ENCODE measurements around the gene LRP1.

Gene LRP1

GRCh38 chr12:57229046-57229633, 100.9 kb downstream of the LRP1 start:
- DNase-seq: no peak

- DNase-seq: peak; percentile 89
Observed at GRCh38 chr12:57229634-57230380, 101.5 kb downstream of the LRP1 start, which contains the start of gene SHMT2. SHMT2 (plus strand) TSS chr12:57229711; CDS start chr12:57229779, 68 bp downstream.

DNA sequence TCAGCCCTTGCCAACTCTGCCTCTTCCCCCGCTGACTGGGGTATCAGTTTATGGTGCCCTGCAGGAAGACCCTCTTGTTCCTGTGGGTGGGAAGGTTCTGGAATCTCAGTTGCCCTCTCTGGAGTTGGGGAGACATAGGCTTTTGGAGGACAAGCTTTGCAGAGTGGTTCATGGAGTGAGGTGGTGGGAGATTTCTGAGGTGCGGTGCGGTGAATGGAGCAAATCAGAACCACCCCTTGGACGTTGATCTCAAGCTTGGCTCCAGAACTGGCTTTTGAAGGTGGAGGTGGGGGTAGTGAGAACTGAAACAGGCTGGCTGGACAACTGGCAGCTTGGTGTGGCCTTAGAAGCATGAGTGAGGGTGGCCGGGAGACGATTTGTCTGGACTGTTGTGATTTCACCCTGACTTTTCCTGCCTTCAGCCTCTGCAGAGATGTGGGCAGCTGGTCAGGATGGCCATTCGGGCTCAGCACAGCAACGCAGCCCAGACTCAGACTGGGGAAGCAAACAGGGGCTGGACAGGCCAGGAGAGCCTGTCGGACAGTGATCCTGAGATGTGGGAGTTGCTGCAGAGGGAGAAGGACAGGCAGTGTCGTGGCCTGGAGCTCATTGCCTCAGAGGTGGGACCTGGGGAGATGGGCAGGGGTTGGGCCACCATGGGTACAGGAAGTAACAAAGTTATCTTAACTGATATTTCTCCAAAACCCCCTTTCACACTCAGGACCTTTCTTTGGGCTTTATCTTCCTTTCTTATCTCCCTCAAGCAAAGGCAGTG, 102.3 kb downstream of the LRP1 start:
- DNase-seq: no peak

DNA sequence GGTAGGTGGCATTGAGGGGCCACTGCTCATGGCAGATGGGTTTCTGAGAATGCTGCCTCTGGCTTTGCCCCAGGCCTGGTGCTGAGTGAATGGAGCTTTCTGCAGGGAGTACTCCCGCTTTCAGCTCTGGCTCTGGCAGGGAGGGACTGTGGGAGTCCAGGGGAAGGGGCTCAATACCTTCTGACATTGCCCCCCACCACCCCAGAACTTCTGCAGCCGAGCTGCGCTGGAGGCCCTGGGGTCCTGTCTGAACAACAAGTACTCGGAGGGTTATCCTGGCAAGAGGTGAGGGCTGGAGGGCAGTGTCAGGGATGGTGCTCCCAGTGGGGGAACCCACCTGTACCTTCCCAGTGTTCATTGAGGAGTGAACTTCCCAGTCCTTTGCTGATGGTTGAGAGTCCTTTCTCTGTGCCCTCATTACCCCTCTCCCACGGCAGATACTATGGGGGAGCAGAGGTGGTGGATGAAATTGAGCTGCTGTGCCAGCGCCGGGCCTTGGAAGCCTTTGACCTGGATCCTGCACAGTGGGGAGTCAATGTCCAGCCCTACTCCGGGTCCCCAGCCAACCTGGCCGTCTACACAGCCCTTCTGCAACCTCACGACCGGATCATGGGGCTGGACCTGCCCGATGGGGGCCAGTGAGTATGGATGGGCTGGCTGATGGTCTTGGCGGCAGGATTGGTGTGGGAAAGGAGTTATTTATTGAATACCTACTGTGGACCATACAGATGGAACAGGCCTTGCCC, 103.2 kb downstream of the LRP1 start:
- DNase-seq: no peak

DNA sequence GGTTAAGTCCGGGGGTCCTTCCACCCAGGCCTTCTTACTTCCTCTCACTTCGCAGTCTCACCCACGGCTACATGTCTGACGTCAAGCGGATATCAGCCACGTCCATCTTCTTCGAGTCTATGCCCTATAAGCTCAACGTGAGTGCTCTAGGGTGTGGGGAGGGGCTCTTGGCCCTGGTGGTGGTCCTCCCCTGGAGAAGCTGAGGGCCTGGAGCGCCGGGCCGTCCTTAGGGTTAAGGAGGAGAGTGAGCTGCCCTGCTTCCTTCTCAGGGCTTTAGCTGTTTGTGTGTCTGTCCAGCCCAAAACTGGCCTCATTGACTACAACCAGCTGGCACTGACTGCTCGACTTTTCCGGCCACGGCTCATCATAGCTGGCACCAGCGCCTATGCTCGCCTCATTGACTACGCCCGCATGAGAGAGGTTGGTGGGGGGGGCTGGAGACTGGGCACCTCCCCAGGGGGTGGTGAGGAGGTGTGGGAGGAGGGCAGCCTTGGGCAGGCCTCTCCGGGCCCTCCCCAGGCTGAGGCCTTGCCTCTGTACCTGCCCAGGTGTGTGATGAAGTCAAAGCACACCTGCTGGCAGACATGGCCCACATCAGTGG, 104.0 kb downstream of the LRP1 start:
- no peak for DNase-seq

DNA sequence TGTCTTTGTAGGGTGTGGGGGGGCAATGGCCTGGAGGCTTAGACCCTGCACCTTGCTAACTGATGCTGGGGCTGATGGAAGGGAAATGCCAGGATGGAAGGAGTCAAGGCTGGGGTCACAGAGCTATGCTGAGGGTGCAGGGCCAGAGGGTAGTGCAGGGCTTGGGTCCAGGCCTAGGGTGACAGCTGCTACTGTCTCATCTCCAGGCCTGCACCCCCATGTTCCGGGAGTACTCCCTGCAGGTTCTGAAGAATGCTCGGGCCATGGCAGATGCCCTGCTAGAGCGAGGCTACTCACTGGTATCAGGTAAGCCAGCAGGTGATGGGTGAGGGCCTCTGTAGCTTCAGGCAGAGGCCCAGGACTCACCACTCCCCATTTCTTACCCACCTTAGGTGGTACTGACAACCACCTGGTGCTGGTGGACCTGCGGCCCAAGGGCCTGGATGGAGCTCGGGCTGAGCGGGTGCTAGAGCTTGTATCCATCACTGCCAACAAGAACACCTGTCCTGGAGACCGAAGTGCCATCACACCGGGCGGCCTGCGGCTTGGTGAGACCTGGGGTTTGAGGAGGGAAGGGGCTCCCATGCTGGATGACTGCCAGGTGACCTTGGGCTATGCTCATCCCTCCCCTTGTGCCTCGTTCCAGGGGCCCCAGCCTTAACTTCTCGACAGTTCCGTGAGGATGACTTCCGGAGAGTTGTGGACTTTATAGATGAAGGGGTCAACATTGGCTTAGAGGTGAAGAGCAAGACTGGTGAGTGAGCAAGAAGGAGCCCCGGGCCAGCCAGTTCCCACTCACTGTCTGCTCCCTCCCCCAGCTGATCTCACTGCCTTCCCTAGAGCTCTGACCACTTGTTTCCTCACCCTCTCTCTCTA, 105.3 kb downstream of the LRP1 start:
- no peak for DNase-seq

- DNase-seq: no peak
Observed at GRCh38 chr12:57234233-57234570, 105.9 kb downstream of the LRP1 start.

DNA sequence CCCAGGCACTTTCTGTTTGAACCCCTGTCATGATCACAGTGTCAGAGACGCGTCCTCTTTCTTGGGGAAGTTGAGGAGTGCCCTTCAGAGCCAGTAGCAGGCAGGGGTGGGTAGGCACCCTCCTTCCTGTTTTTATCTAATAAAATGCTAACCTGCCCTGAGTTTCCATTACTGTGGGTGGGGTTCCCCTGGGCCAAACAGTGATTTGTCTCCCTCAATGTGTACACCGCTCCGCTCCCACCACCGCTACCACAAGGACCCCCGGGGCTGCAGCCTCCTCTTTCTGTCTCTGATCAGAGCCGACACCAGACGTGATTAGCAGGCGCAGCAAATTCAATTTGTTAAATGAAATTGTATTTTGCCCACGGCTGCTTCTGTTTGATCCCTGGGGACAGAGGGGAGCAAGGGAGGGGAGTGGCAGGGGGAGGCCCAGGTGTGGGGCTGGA, 106.3 kb downstream of the LRP1 start:
- DNase-seq: no peak

DNA sequence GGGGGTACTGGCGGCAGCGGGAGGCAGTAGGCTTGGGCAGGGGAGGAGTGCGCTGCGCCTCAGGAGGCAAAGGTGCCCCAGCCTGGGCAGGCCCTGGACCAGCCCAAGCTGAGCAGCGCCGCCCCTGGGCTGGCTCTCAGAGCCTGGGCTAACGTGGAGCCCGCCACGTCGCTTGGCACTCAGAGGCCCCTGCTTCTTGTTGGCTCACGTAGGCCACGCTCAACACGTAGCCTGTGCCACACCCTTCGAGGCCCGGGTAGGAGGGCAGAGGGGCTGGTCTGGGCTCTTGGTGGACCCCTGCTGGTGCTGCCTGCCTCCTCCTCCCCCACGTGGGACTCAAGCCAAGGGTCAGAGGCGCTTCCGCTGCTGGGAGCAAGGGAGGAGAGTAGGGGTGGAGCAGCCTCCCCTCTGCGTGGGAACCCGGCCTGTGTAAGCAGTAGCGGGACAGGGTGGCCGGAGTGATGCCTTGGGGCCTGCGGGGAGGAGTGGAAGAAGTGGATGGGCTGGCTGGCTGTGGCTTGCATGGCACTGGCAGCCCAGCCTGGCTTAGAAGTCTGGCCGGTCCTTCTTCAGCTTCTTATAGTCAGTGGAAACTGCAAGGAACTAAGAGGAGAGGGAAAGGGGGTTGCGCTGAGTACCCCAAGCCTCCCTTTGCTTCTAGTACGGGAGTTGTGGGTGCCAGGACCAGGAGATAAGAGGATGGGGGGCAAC, 106.9 kb downstream of the LRP1 start:
- peak; percentile 76 for DNase-seq

DNA sequence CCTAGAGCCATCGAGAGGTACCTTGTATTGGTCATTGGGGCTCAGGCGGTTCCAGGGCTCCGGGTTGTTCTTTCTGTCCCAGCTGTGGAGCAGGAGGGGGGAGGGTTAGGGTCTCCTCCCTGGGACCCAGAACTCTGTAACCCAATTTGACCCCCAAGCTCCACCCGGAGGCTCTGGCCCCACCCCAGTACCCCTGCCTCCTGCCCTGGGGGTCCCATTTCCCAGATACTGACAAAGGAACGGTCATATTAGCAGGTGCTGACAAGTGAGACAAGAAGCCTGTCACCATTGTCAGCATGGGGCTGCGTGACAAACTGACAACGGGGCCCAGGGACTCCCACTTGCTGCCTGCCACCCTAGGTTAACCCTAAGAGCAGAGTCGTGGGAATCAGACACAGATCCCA, 107.4 kb downstream of the LRP1 start:
- no peak for DNase-seq

- DNase-seq: no peak
Observed at GRCh38 chr12:57236201-57236924, 108.1 kb downstream of the LRP1 start.

DNA sequence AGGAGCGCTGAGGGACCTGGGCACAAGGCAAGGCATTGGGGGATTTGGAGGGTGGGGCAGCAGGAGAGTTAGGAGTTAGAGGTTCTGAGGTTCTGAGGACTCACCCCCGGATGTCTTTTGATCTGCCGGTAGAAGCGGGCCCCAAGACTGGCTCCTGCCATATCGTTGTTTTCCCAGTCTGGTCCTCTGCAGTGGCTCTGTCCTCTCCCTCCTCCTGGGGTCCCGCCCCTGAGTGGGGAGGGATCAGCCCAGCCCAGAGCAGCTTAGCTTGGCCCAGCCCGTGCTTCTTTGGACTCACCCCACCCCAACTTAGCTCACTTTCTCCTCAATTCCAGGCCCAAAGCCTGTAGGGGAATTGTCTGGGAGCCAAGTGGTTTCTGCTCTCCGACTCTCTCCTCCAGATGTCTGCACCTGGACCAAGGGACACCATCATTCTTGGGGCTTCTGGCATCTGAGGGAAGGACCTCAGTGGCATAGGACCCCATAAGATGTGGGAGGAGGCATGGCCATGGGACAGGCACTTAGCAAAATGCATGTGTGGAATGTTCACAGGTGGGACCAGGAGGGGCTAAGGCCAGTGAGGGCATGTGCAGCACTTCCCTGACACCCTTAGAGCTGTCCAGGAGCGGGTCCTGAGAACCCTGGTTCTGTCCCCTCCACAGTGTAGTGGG, 108.8 kb downstream of the LRP1 start:
- DNase-seq: no peak

GRCh38 chr12:57237596-57237931, 109.3 kb downstream of the LRP1 start:
- DNase-seq: peak; percentile 38

DNA sequence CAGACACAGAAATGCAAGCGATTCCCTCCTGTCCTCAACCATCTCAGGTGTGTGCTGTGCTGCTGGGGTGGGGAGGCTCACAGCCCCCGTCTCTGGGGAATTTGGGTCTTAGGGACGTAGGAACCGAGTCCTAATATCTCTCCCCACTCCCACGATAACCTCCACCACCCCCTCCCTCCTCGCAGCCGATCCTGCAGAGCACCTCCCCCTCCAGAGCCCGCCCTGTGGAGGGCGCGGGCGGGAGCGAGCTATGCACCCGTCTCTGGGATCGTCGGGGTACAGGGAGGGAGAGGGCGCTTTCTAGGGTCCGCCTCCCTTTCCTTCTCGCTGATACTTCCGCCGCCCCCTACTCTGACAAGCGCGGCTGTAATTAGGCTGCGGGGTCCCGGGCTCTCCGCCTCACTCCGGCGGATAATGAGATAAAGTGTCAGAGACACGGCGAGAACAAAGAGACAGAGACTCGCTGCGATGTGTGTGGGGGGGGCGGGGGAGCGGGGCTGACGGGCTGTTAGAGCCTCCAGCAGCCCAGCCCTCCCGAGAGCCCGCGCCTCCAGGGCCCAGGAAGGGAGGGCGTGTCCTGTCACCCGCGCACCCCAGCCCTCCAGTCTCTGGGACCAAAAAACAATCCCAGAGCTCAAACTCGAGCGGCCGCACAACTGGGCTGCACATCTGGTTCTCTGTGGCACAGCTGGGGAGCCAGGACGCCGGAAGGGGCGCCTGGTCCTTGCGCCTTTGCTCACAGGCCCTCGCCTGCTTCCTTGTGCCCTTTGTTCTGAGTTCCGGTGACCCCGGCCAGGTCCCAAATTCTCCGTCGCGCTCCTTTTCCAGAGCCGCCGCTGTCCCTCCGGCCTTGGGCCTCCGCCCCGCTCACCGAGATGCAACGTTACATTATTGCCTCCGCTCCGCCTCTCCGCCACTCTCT, 109.9 kb downstream of the LRP1 start:
- no peak for DNase-seq

DNA sequence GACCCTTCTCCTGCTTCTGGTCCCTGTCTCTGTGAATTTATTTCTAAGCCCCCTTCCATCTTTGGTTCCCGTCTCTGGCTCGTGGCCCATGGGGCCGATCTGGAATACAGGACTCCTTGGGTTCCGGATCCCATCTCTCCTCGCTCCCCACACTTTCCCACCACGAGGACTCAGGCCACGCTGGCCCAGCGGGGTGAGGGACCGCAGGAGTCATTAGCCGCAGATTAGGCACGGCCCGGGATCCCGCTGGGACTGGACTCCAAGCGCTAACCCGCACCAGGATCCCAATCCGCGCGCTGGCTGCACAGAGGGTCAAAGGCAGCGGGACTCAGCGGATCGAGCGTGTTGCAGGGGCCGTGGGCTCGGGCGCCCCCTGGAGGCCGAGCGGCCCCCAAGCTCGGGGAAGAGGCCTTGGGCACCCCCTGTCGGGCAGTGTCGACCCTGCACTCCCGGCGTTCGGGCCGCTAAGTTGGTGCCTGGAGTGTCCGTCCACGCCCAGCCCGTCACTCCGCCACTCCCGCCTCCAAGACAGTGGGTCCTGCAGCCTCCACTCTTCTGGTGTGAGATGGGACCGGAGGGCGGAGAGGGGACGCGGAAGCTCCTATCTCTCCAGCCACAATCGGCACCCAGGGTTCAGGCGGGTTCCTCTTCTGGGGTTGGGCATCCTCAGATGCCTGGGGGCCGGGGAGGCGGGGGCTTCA, 110.7 kb downstream of the LRP1 start:
- peak; percentile 73 for DNase-seq

- DNase-seq: no peak
Observed at GRCh38 chr12:57239587-57240065, 111.3 kb downstream of the LRP1 start.

DNA sequence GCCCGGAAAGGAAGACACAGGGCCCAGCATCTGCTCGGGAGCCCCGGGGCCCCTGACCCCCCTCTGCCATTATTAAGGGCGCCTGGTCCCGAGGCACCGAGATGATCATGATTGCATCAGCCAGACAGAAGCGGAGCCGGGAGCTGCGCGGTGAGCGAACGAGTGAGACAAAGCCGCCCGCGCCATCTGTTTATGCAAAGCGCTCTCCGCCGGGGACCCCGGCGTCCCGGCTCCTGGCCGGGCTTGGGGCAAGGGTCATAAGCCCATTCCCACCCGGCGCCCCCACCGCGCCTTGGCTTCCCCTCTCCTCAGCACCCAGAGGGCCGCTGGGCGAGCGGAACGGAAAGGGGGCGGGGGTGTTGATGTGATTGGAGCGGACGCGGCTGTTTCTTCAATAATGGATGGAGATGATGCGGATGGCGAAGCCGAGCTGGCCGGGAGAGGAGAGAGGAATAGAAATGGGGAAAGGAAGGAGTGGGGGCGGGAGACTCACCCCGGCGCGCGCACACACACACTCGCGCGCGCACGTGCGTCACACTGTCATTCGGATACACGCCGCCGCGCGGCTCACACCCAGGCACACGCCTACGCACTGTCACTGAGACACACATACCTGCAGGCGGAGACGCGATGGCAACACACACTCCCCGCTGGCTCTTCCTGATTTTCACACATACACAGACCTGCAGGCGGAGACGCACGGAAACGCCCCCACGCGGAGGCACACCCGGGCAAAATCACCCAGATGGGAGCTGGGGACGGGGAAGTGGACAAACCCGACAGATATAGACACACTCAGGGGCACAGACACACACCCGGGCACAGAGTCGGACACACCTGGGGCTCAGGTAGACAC, 112.0 kb downstream of the LRP1 start:
- DNase-seq: peak; percentile 76

Data from DMS153 (cell line).